Muscle of leg (tissue), 16 donors: Measurements from ENCODE around the gene SLC5A6. TPM values are rescaled to one million over a fixed set of nuclear protein-coding genes. Genes with fewer than 3 reads are reported as not detected.
A peak's percentile ranks its signal among the peaks of the same experiment; 100 is the strongest.

Source experiments
- DNase-seq: peaks from one replicate; pipeline ENCODE4 v3.0.0; 2013
- H3K27ac ChIP-seq: one replicate; pipeline ENCODE4 v1.5.1; 2013; ENCODE audit warnings: mild to moderate bottlenecking, low read length, control low read depth
- H3K27me3 ChIP-seq: one replicate; pipeline ENCODE4 v1.6.1; 2013; ENCODE audit warnings: low read length; ENCODE audit not compliant: control insufficient read depth, insufficient read depth
- H3K36me3 ChIP-seq: one replicate; pipeline ENCODE4 v1.6.1; 2013; ENCODE audit warnings: low read length; ENCODE audit not compliant: control insufficient read depth, insufficient read depth
- H3K4me1 ChIP-seq: one replicate; pipeline ENCODE4 v1.6.1; 2013; ENCODE audit warnings: low read length; ENCODE audit not compliant: control insufficient read depth, insufficient read depth
- H3K4me3 ChIP-seq: one replicate; pipeline ENCODE4 v1.5.1; 2013; ENCODE audit warnings: low read length, control low read depth
- H3K9me3 ChIP-seq: replicated peaks from 2 replicates; pipeline ENCODE4 v1.6.1; 2013; ENCODE audit warnings: low read depth, low read length; ENCODE audit not compliant: control insufficient read depth
- WGBS: methylation state at CpG from one replicate; pipeline ENCODE4 v1.1.5; 2013; ENCODE audit warnings: missing lambda C conversion rate; ENCODE audit not compliant: insufficient coverage; 5-methylcytosine and 5-hydroxymethylcytosine counted together
- long read RNA-seq, 11 donors: transcript quantifications; one replicate each; lab custom pipeline, GENCODE V29; 2026
- polyA plus RNA-seq, 8 donors: library from polyadenylated mRNA; unstranded; fragments of 120-200 nt; gene quantifications; one replicate each; pipeline versions ENCODE4 v1.2.1 to v1.2.3, GENCODE V29; 2013; ENCODE audit warnings: inconsistent platforms in 1 of 8, low replicate concordance in 1 of 8; ENCODE audit not compliant: insufficient read length in 8 of 8, insufficient read depth in 1 of 8
- total RNA-seq: library from RNA; stranded (reverse); fragments of 120-200 nt; gene quantifications from one replicate; pipeline ENCODE4 v1.2.4, GENCODE V29; 2013

The SLC5A6 gene
- 11.4 TPM for total RNA-seq
- polyA plus RNA-seq = 10 to 100 TPM; 16.8 to 25.5 (median 19.8) TPM
- long read RNA-seq, donor 1 = 0 reads
- long read RNA-seq, donor 2 = 0 reads
- long read RNA-seq, donor 3, partial matches to known transcripts = 0 of 2 reads
- long read RNA-seq, donor 3, other reads (novel, unspliced or antisense) = 0 of 2 reads
- long read RNA-seq, donor 4, partial matches to known transcripts = 0 of 1 reads
- long read RNA-seq, donor 4, other reads (novel, unspliced or antisense) = 0 of 1 reads
- long read RNA-seq, donor 5, partial matches to known transcripts = 6 of 6 reads
- long read RNA-seq, donor 5, other reads (novel, unspliced or antisense) = 0 of 6 reads
- long read RNA-seq, donor 6, partial matches to known transcripts = 0 of 2 reads
- long read RNA-seq, donor 6, other reads (novel, unspliced or antisense) = 0 of 2 reads
- long read RNA-seq, donor 7, partial matches to known transcripts = 197 of 222 reads
- long read RNA-seq, donor 7, other reads (novel, unspliced or antisense) = 25 of 222 reads
- long read RNA-seq, donor 8, partial matches to known transcripts = 0 of 1 reads
- long read RNA-seq, donor 8, other reads (novel, unspliced or antisense) = 0 of 1 reads
- long read RNA-seq, donor 9, partial matches to known transcripts = 0 of 1 reads
- long read RNA-seq, donor 9, other reads (novel, unspliced or antisense) = 0 of 1 reads
- long read RNA-seq, donor 10, partial matches to known transcripts = 0 of 1 reads
- long read RNA-seq, donor 10, other reads (novel, unspliced or antisense) = 0 of 1 reads
- long read RNA-seq, donor 11 = 0 reads

- DNase-seq = peak; percentile 97
- Histone ChIP-seq H3K4me1 (peaks cover 14% of the 10 kb centered on the region), H3K9me3 (no peaks in the 10 kb centered on the region), H3K36me3 (peaks cover 24% of the 10 kb centered on the region), H3K4me3 (peak within 1 kb of the TSS; percentile 89), H3K27me3 (no peaks in the 10 kb centered on the region), H3K27ac (peak within 1 kb of the TSS; percentile 99)
- WGBS = under 1% methylated on average over 73 of the region's 73 CpGs
These were observed at the start of gene SLC5A6, which contains the start of gene ATRAID for GRCh38 chr2:27211943-27212625. Gene SLC5A6 (minus strand): TSS chr2:27212268. CDS start chr2:27207650, 4,618 bp downstream. Gene ATRAID (plus strand): TSS chr2:27212041. CDS start chr2:27212369, 328 bp downstream.

GRCh38 chr2:27261241-27261925, 49.3 kb upstream of the SLC5A6 start:
- Histone ChIP-seq H3K9me3 (no peaks in the 10 kb centered on the region), H3K4me1 (peaks cover 36% of the 10 kb centered on the region), H3K27ac (no peak overlapping the region), H3K36me3 (no peaks in the 10 kb centered on the region), H3K27me3 (peaks cover 89% of the 10 kb centered on the region), H3K4me3 (no peak overlapping the region)
- 23% methylated on average over 7 of the region's 11 CpGs for WGBS
- no peak for DNase-seq

GRCh38 chr2:27258051-27258450, 46.0 kb upstream of the SLC5A6 start:
- Histone ChIP-seq H3K27ac (no peak overlapping the region), H3K36me3 (no peaks in the 10 kb centered on the region), H3K27me3 (peaks cover 72% of the 10 kb centered on the region), H3K4me3 (no peak overlapping the region), H3K4me1 (peaks cover 10% of the 10 kb centered on the region), H3K9me3 (no peaks in the 10 kb centered on the region)
- 80% methylated on average over 8 of the region's 8 CpGs for WGBS
- DNase-seq = no peak

DNA sequence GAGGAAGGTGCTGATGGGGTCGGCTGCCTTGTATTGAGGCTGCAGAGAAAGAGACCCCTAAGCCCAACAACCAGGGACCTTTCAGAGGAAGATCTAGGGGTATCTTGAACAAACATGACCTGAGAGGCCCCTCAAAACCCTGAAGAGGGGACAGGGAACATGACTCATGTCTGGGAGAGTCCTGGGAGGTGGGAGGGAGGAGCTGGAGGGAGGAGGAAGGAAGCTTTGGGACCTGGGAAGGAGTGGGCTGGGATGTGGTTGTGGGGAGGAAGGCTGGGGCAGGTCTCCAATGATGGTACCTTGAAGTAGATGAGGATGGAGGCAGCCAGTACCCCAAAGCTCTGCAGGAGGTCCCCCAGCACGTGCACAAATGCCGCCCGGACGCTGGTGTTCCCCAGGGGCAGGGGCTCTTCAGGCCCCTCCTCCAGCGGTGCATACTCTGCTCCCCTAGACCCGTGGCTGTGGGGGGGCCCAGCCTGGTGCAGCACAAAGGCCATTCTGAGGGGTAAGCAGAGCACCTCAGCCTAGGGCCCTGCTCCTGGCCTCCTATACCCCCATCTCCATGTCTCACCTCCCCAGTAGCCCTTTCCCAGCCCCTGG, 44.9 kb upstream of the SLC5A6 start:
- no peak overlapping the region for H3K4me3 ChIP-seq
- no peak overlapping the region for H3K27ac ChIP-seq
- 79% methylated on average over 5 of the region's 7 CpGs for WGBS
- H3K9me3 ChIP-seq = no peaks in the 10 kb centered on the region
- DNase-seq = no peak
- no peaks in the 10 kb centered on the region for H3K36me3 ChIP-seq
- H3K4me1 ChIP-seq = peaks cover 5% of the 10 kb centered on the region
- H3K27me3 ChIP-seq = peaks cover 62% of the 10 kb centered on the region

DNA sequence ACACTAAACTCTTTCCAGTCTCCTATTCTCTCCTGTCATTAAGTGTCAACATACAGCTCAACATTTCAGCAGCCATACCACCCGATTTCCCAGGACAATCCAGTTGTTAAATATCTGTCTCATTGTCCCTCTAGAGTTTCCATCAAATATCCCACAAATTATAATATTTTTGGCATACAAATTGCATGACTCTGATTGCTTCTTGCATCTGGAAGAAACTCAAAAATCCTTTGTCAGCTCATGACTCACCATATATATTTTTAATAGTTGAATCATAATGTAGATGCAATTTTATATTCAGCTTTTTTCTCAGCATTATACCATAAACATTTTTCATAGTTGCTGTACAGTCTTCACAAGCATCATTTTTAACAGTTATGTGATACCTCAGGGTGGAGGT, 43.6 kb upstream of the SLC5A6 start:
- no peaks in the 10 kb centered on the region for H3K9me3 ChIP-seq
- H3K4me3 ChIP-seq = no peak overlapping the region
- no peaks in the 10 kb centered on the region for H3K4me1 ChIP-seq
- H3K27me3 ChIP-seq = peaks cover 62% of the 10 kb centered on the region
- H3K36me3 ChIP-seq = no peaks in the 10 kb centered on the region
- no peak for DNase-seq
- no peak overlapping the region for H3K27ac ChIP-seq
- 13% methylated on average over 1 of the region's 1 CpG for WGBS

GRCh38 chr2:27255187-27255586, 43.1 kb upstream of the SLC5A6 start:
- Histone ChIP-seq H3K27ac (no peak overlapping the region), H3K27me3 (peaks cover 62% of the 10 kb centered on the region), H3K4me1 (peaks cover 1% of the 10 kb centered on the region), H3K9me3 (no peaks in the 10 kb centered on the region), H3K4me3 (no peak overlapping the region), H3K36me3 (no peaks in the 10 kb centered on the region)
- no peak for DNase-seq
- WGBS = 37% methylated on average over 11 of the region's 13 CpGs

- peaks cover 5% of the 10 kb centered on the region for H3K4me1 ChIP-seq
- peaks cover 46% of the 10 kb centered on the region for H3K27me3 ChIP-seq
- no peak for DNase-seq
- WGBS = 48% methylated on average over 3 of the region's 13 CpGs
- H3K9me3 ChIP-seq = no peaks in the 10 kb centered on the region
- H3K4me3 ChIP-seq = no peak overlapping the region
- H3K36me3 ChIP-seq = no peaks in the 10 kb centered on the region
- no peak overlapping the region for H3K27ac ChIP-seq
These were observed 39.7 kb upstream of the SLC5A6 start for GRCh38 chr2:27251766-27252165.

GRCh38 chr2:27250652-27251379, 38.7 kb upstream of the SLC5A6 start:
- no peak for DNase-seq
- H3K4me1 ChIP-seq = peaks cover 5% of the 10 kb centered on the region
- no peak overlapping the region for H3K27ac ChIP-seq
- peaks cover 43% of the 10 kb centered on the region for H3K27me3 ChIP-seq
- H3K36me3 ChIP-seq = no peaks in the 10 kb centered on the region
- 39% methylated on average over 10 of the region's 13 CpGs for WGBS
- H3K9me3 ChIP-seq = no peaks in the 10 kb centered on the region
- no peak overlapping the region for H3K4me3 ChIP-seq
